GM21515 (cell line): ENCODE measurements around the gene PGBD1.

Experiments used
- ATAC-seq: cut with Tn5 transposase; IDR thresholded peaks from one replicate; pipeline ENCODE4 v1.9.1; 2021; ENCODE audit not compliant: unreplicated experiment

The PGBD1 gene

DNA sequence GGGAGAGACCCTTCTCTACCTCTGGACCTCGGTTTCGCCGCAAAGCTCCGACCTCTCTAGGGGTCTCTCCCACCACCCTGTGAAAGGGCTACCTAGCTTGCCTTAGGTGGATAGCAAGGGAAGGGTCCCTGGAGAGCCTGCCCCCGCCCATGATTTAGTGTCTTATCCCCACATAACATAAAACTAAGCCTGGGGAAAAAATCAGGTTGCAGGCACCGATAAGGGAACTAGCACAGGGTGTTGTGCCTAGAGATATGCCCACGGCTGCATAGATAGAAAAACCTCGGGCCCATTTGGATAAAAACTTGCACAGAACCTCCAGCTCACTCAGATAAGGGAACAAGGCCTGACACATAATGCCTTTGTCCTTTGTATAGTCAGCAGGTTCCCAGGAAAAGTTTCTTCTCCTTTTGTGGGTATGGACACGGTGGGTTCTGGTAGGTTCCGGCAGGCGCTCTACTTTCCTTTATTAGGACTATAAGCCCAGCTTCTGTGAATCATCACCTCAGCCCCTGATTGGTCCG lies 53.7 kb downstream of the PGBD1 start:
- ATAC-seq, result peak; percentile 1

DNA sequence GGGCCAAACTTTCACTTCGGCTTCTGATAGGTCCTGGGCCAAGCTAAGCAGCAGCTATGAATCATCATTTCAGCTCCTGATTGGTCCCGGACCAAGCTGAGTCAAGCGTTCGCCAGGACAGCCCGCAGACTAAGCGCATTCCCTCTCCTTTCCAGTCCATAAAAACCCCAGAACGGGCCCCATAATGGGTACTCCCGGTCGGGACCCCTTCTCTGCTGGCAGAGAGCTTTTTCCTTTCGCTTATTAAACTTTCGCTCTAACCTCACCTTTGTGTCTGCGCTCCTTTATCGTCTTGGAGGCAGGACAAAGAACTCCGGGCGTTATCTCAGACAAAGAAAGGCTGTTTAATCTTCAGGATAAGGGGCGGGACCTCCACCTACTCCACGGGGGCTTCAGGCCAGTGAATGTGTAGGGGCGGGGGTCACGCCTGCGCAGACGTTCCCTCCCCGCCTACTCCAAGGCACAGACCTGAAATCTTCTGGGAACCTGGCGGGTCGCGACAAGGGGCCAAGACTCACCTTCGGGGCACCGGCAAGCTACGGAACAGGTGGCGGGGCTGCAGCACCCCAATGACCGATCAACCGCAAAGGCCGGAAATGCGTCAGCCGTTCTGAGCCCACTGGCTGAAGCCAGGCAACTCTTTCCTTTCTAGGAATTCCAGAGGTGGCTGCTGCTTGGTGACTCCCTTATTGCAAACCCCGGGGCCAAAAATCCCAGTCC lies 54.4 kb downstream of the PGBD1 start, which contains the start of gene ZSCAN31:
Gene ZSCAN31, minus strand, starts transcription at position 585 of the 720 bp plus-strand sequence. CDS start 6,465 bp downstream, outside the sequence.
- ATAC-seq, result peak; percentile 85

- ATAC-seq, result peak; percentile 40
These were observed 55.1 kb downstream of the PGBD1 start for GRCh38 chr6:28336284-28337120.

DNA sequence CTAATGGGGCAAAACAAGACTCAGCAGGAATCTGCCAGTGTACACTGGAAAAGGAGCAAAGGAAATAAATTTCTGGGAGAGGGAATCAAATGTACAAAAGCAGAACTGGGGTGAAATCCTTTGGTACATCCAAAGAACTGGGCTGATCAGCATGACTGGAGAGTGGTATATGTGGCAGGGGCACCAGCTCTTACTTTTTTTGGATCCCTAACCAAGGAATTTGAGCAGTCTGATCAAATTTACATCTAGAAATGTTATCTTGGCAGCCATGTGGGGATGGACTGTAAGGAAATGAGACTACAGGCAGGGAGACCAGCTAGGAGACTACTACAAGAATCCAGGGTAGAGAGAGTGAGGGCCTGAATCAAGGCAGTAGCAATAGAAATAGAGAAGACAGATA lies 55.7 kb downstream of the PGBD1 start:
- ATAC-seq, result no peak

- ATAC-seq, result no peak
These were observed 59.1 kb downstream of the PGBD1 start for GRCh38 chr6:28340310-28341095.

- no peak for ATAC-seq
These were observed 62.7 kb downstream of the PGBD1 start for GRCh38 chr6:28343898-28344677.

DNA sequence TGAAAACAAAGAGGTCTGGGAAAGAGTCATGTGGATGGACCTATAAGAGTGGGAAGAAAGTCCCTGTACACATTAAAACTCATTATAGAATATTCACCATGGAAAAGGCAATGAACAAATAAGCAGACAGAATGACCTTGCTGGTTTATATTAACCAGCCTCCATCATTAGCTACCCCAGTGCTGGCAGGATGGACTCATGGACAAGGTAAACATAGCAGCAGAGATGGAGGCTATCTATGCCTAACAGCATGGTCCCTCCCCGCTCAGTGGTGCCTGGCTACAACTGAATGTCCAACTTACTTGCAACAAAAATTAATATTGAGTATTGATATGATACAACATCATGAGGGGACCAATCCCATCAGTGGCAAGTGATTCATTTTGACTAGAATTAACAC lies 63.8 kb downstream of the PGBD1 start:
- no peak for ATAC-seq

- ATAC-seq, result no peak
These were observed 65.7 kb downstream of the PGBD1 start for GRCh38 chr6:28347119-28347518.

- no peak for ATAC-seq
These were observed 68.0 kb downstream of the PGBD1 start for GRCh38 chr6:28349344-28349891.

DNA sequence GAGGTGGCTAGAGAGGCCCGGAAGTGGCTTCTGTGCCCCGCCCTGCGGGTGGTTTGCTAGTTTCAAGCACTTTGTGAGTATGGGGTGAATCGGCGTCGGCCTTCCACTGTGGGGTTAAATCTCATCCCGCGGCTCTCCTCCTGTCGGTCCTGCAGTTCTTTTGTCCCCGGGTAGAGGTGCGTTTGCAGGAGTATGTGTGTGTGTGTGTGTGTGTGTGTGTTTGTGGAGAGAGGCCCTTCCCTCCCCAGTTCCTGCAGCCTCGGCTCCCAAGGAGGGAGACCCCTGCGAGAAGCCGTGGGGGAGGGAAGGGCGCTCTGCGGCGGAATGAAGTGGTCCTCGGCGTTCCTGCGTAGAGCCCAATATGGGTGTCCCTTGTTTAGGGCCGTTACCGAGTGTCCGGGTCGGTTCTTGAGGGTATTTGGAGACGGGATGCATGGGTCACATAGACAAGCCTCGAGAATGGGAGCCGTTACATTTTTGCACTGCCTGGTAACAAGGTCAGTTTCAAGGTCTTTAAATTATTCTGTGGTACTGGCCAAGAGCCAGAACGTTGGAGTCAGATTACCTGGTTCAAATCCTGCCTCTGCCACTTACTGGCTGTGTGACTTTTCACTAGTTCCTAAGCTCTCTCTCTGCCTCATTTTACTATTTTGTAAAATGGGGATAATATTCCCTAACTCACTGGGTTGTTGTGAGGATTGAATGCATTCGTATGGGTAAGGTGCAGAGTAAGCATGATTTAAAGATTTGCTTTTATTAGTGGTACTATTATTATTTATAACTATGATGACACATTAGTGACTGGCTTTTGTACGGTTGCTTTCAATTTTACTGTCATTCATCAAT lies 68.7 kb downstream of the PGBD1 start, which contains the start of gene ZKSCAN3:
Gene ZKSCAN3, plus strand, starts transcription at position 56 of the 846 bp plus-strand sequence. CDS start 9,640 bp downstream, outside the sequence.
- ATAC-seq, result peak; percentile 98

DNA sequence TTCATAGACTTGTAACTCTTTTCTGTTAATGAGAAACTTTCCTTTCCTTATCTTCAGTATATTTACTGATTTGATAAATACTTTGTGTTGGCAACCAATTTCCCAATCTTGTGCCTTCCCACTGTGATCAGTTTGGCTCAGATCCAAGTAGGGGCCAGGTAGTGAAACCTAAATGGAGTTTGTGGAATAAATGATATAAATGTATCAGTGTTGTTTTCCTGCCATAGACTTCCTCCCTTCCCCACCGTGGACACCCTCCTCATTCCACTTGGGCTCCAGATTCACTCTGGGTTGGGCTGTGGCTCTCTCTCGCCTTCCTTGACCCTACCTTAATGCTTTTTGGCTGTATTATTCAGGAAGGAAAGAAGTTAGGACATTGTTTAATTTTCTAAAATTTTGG lies 69.7 kb downstream of the PGBD1 start:
- no peak for ATAC-seq

DNA sequence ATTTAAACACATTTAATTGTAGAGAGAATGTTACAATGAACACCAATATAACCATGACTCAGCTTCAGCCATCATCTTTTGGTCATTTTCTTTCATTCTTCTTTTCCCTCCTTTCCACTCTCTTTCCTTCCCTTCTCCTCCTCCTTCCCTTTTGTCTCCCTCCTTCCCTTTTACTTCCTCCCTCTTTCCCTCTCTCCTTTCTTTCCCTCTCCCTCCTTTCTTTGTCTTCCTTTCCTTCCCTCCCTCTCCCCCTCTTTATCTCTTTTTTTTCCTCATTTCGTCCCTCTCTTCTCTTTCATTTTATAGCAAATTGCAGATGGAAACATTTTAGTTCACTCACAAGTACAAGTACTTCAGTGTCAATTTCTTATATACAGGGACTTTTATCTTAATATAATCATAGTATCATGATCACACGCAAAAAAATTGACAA lies 70.1 kb downstream of the PGBD1 start:
- no peak for ATAC-seq
